T-helper 22 cell (primary cell): ENCODE data around the gene DYTN.

Source experiments
- DNase-seq: peaks from one replicate; pipeline ENCODE4 v3.0.0-alpha.2; 2020; ENCODE audit warnings: low read depth

DYTN gene

DNA sequence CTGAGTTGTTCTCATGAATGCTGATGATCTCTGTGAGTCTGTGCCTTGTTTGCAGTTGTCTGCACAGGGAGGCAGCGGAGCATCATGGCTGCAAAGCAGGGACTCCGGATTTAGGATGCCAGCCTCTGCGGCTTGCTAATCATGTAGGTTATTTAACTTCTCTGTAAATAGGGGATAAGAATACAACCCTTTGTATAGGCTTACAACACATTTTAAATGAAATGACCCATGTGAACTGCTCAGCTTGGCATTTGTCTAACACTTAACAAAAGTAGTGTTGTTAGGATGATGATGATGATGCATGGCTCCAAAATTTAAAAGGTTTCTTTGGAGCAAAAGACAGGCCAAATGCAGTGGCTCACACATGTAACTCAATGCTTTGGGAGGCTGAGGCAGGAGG lies 19.4 kb downstream of the DYTN start:
- no peak for DNase-seq

GRCh38 chr2:206696910-206697309 lies 21.3 kb downstream of the DYTN start:
- DNase-seq, result no peak

DNA sequence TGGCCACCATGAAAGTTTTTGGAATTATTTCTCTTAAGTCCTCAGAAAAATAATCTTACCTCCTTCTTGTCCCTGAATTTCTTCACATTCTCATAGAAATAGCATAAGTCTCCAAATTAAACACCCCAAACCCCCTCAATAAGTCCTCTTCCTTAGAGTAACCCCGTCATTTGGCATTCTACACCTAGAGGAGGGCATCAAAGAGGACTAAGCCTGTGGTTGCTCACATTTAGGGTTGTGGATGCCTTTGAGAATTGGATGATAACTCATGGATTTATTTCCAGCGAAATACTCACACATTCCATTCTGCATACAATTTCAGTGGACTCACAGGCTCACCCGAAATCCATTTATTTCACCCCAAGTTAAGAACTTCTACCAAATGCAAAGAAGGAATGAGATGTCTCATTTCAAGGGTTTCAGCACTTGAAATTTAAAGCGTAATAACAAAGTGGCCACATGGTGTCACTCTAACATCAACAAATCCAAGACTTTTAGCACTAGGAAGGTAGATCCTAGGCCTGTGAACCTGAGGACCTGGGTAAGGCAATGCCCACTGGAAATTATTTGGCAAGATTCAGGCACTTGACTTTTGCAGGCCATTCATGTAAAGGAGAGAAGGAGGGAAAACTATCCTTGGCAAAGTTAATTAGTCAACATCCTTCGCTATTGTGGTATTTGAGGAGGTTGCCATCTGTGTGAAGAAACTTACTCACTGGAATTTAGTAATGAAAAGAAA lies 24.6 kb downstream of the DYTN start:
- no peak for DNase-seq

DNA sequence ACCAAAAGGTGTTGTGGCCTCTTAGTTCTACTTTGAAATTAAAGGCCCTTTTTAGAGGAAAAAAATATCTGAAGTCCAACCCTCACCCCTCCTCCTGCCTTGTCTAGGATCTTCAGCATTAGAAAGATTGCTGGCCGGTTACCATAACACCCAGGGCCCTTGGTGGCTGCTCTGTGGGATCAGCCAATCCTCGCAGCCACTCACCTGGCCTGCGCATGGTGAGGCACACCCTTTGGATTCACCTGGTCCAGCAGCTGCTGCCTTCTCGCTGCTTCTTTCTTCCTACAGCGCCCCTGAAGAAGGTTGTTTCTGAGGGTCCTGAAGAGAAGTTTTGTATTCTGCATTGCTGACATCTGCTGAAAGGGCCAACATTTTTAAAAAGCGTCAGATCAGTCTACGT lies 25.2 kb downstream of the DYTN start:
- no peak for DNase-seq

DNA sequence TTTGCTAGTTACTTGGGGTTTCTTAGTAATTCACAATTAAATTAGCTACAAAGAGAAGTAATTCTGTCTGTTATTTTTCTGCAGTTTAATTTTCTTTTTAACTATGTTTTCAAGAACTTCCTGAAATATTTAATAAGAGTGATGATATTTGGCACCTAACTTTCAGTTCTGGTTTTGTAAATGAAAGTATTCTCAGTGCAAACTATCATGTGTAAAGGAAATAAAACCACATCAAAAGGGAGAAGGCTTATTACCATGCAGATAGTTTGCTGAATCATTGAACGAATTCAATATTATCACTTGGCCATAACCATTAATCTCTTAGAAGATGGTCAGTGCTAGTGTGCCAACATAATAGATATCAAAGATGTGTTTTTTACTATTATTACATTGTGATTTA lies 29.2 kb downstream of the DYTN start:
- DNase-seq, result no peak

DNA sequence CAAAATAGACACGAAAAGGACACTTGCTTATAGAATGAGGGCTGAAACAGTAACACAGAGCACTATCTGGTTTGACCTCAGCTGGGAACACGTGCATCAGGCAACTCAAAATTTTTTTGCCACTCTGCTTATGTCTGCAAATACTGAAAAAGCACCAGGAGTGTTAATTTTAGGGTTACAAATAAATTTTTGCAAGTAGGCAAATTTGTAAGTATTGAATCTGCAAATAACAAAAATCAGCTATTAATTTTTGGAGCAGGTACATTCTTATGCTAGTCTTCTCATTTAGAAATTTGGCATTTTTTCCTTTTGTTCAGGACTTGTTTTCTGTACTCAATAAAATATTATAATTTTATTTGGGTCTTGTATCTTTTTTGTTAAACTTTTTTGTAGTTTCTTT lies 29.7 kb downstream of the DYTN start:
- no peak for DNase-seq

DNA sequence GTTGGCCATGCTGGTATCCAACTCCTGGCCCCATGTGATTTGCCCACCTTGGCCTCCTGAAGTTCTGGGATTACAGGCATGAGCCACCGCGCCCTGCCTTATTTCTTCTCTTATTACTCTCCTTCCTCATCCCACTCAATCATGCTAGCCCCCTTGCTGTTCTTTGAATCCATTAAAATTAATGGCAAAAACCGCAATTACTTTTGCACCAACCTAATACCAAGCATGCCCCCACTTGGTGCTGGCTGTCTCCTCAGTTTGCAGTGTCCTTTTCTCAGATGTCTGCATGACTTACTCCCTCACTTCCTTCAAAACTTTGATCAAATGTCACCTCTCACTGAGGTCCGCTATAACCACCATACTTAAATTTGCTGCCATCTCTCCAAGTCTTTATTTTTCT lies 34.6 kb downstream of the DYTN start:
- DNase-seq, result no peak

DNA sequence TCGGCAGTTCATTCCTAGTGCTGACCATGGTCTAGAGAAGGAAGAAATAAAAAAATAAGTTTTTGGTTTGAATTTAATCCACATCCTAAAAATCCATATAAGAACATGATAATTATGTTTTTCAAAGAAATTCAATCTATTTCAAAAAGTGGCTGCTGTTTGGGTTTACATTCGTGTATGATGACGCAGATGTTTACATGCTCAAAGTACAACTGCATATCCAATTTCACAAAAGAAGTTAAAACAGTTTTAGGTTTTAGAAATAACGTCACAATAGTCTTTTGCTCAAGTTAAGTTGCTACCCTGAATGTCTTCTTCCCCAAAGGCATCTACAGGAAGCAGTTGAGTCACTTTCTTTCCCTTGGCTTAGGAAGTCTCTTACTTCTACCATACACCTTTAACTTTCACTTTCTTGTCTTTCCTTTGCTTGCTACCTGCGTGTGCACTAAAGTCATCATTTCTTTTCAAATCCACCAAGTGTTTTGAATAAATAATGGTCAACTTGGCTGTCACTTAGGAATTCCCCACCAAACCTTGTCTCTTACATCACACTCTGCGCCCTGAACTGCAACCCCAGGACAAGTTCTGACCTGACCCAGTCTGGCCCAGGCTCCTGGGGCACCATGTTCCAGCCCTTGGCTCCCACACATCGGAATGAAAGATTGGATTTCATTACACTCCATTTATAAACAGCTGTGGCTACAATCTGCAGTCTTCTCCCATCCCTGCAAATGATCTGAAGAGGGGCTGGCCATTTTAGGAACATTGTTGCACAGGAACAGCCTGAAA lies 47.5 kb downstream of the DYTN start:
- no peak for DNase-seq

GRCh38 chr2:206665251-206665650 lies 52.9 kb downstream of the DYTN start:
- DNase-seq, result no peak

DNA sequence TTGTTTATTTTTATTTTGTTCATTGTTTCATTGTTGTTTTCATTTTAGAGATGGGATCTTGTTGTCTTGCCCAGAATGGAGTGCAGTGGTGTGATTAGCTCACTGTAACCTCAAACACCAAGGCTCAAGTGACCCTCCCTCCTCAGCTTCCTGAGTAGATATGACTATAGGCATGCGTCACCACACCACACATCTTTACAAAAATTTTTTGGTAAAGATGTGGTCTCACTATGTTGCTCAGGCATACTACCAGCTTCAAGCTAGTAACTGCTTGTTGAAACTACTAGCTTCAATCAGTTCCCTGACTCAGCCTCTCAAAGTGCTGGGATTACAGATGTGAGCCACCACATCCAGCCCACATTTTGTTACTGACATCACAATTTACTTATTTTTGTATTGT lies 61.1 kb downstream of the DYTN start:
- no peak for DNase-seq

GRCh38 chr2:206647985-206648384 lies 70.2 kb downstream of the DYTN start:
- DNase-seq, result no peak

DNA sequence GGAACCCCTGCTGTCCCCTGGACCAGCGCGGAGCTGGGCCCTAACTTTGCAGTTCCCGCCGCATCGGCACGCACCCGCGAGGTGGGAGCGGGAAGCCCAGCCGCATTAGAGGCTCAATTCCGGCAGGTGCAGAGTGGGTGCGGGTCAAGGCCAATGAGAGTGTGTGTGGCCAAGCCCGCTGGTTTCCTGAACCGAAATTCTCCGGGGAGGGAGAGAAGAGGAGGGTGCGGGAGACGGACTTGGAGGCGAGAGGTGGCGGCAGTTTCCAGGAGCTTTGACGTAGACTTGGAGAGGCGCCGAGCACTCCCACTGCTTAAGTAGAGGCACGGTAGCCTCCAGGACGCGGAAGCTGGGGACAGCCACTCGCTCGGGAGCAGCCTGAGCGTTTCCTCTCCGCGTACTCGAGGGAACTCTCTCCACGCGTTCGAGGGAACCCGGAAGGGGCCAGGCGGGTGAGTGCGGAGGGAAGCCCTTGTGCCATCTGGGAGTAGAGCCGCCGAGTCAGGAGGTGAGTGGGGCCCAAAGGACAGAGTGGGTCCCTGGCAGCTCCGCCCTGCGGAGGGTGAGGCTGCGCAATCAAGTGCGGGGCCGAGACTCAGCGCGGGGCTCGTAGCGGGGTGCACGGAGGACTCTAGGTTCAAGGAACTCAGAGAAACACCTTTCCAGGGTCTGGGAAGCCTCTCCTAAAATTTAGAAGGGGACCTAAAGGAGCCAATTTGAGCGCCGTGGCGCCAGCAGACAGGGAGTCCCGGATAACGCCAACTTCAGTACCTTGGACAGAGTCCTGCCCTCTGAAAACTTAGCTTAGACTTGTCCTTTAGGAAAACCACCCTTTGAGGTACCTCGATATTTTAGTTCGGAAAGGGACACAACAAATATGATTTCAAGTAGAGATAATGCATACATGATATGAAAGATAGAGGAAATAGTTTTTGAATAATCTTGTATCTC lies 75.8 kb downstream of the DYTN start, which contains the start of gene FAM237A:
FAM237A (plus strand) TSS at position 413 of the 951 bp plus-strand sequence. CDS start 1,750 bp downstream, outside the sequence.
- no peak for DNase-seq

- no peak for DNase-seq
Measured at GRCh38 chr2:206641226-206641625, 77.0 kb downstream of the DYTN start.

- DNase-seq, result no peak
Measured at GRCh38 chr2:206639636-206640035, 78.6 kb downstream of the DYTN start.

DNA sequence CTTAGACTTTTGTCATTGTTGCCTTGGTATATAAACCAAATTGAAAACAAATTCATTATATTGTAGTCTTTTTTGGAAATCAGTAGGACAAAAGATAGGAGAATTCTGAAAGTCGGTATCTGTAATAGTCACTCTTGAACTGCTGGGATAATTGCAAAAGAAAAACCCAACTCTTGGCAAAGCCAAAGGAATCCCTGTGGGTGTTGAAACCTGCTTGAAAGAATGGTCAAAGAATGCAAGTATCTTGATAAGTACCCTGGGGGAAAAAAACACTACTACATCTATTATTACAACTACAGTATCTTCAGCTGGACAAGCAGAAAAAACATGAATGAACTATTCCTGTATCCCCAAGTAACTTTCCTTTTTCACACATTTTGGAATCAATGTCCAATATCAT lies 83.2 kb downstream of the DYTN start:
- DNase-seq, result no peak

GRCh38 chr2:206631340-206631739 lies 86.9 kb downstream of the DYTN start:
- DNase-seq, result no peak

GRCh38 chr2:206627632-206628031 lies 90.6 kb downstream of the DYTN start:
- no peak for DNase-seq

GRCh38 chr2:206626108-206626507 lies 92.1 kb downstream of the DYTN start:
- DNase-seq, result no peak

DNA sequence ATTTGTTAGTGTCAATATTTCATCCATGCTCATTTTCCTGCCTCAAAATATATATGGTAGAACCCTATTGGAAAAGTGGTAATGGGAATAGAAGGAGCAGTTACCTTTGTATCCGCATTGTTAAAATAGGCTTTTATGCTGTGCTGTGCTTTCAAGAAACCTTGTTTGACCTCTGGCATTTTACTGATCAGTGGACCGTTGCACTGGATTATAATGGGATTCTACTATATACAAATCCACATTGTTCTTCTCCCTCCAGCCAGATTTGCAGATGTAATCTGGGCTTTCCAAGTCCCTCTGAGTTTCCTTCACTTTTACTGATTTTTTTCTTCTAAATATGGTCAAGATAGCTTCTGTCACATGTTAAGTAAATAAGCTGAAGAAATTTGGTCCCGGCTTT lies 99.2 kb downstream of the DYTN start:
- DNase-seq, result no peak

GRCh38 chr2:206616151-206616550 lies 102.0 kb downstream of the DYTN start:
- DNase-seq, result no peak

DNA sequence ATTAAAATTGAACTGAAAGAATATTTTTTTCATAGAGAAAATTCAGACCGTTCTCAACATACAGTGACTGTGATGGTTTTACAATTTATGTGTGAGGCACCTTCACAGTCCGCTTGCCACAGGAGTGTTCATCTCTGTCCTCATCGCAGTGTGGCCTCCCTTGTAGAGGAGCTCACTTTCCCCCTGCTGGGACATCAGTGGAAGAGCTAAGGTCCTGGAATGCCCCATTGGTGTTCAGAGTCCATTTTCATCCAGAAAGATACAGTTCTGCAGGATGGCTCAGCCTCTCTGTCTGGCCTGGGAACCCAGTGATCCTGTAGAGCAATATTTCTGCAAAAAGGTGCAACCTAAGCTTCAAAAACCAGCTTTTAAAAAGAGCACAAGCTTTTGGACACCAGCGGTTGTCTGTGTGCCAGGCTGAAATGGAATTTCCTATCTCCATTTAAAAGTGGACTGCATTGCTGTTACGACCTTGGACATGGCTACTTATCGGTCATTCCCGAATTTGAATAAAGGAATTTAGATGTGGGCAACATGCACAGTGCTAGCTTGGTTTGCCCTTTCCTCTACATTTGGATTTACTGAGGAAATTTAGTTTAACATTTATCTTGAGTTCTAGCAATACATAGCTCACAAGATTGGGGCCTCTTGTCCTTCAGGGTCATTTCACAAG lies 102.6 kb downstream of the DYTN start:
- DNase-seq, result no peak

GRCh38 chr2:206614811-206615210 lies 103.4 kb downstream of the DYTN start:
- no peak for DNase-seq
